Ovary (tissue), 3 donors: Measurements from ENCODE around the gene TSSC4.

Experiments used
- CTCF ChIP-seq, 3 donors: fragments of 450-650 bp in 2 of 3; fragments of 200-600 bp in 1 of 3; IDR thresholded peaks; one replicate each; pipeline versions ENCODE4 v1.5.1 to v1.8.0; 2016 to 2022; ENCODE audit warnings: antibody characterized with exemption in 3 of 3, mild to moderate bottlenecking in 1 of 3
- EP300 ChIP-seq: sonication (generic); formaldehyde crosslinking; IDR thresholded peaks from one replicate; pipeline ENCODE4 v1.6.1; 2017; ENCODE audit warnings: antibody characterized with exemption
- POLR2A ChIP-seq: fragments of 450-650 bp; IDR thresholded peaks from one replicate; pipeline ENCODE4 v1.6.1; 2017; ENCODE audit warnings: antibody characterized with exemption, mild to moderate bottlenecking, moderate library complexity
- donor health status: DM: no; HTN: no; CAD: no.

- no peak for TF ChIP-seq CTCF (IDR thresholded peaks at IDR 0.05)
- TF ChIP-seq EP300 = no peak
- no peak for TF ChIP-seq POLR2A
Observed at GRCh38 chr11:2402106-2402505, 1.6 kb downstream of the TSSC4 start.
